SK-N-MC (cell line): ENCODE measurements around the gene ELOVL7.
"Not testable (repeated sequence)": the region's sequence is repeated elsewhere in the genome, so short reads cannot be mapped to it uniquely, and the experiment has no call there.

Experiments used
- DNase-seq: peaks from one replicate; pipeline ENCODE4 v3.0.0-alpha.2; 2011; ENCODE audit warnings: low read depth, low spot score
- H3K27ac ChIP-seq: fragments of 200-600 bp; sonication (generic); 2 replicates; pipeline ENCODE4 v1.5.1; 2016; ENCODE audit warnings: mixed run types
- H3K36me3 ChIP-seq: fragments of 200-600 bp; sonication (generic); 2 replicates; pipeline ENCODE4 v1.6.1; 2017; ENCODE audit warnings: antibody characterized with exemption, low read length, mixed read lengths; ENCODE audit not compliant: insufficient read depth
- H3K4me3 ChIP-seq: fragments of 200-600 bp; sonication (generic); 2 replicates; pipeline ENCODE4 v1.5.1; 2016
- H3K9ac ChIP-seq: fragments of 200-600 bp; sonication (generic); 2 replicates; pipeline ENCODE4 v1.8.0; 2017; ENCODE audit warnings: mixed run types, mixed read lengths; ENCODE audit not compliant: insufficient read length
- H3K9me3 ChIP-seq: fragments of 200-600 bp; sonication (generic); 2 replicates; pipeline ENCODE4 v1.6.1; 2017; ENCODE audit warnings: low read depth, mild to moderate bottlenecking, antibody characterized with exemption, low read length, moderate library complexity, mixed read lengths
- EZH2 ChIP-seq: fragments of 200-600 bp; sonication (generic); IDR thresholded peaks from one replicate; pipeline ENCODE4 v1.6.1; 2017; ENCODE audit warnings: antibody characterized with exemption
- FOXP2 ChIP-seq: optimal IDR thresholded peaks from 2 replicates; pipeline ENCODE3; 2011; ENCODE audit warnings: mild to moderate bottlenecking, moderate library complexity; ENCODE audit not compliant: insufficient read depth; ENCODE audit errors: extremely low read length, control extremely low read depth
- POLR2AphosphoS5 ChIP-seq: IDR thresholded peaks from 2 replicates; pipeline ENCODE4 v1.6.1; 2012; ENCODE audit warnings: mild to moderate bottlenecking, low read depth, low read length, borderline replicate concordance

The ELOVL7 gene

DNA sequence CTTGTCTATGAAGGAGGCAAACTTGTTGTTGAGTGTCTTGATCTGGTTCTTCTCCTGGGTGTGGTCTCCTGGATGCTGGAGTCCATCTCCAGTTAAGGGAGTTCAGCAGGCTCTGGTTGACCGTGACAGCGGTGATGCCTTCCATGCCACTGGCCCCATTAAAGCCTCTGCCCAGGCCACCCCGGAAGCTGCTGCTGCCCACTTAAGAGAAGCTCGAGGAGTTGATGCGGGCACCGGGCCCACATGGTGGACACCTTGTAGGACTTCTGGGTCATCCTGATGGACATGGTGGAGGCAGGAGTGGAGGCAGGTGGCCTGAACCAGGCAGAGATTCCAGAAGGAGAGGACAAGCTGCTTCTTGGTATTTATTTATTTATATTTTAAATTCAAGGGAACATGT lies 99.4 kb downstream of the ELOVL7 start:
- Histone ChIP-seq H3K9ac (no peak overlapping the region), H3K4me3 (no peak overlapping the region), H3K9me3 (0 out of 2 replicates have a peak, but pooled peaks cover 2% of the 10 kb centered on the region), H3K36me3 (no peaks in the 10 kb centered on the region), H3K27ac (no peak overlapping the region)
- no peak for TF ChIP-seq FOXP2
- no peak for TF ChIP-seq EZH2
- TF ChIP-seq POLR2AphosphoS5: no peak
- DNase-seq: no peak

DNA sequence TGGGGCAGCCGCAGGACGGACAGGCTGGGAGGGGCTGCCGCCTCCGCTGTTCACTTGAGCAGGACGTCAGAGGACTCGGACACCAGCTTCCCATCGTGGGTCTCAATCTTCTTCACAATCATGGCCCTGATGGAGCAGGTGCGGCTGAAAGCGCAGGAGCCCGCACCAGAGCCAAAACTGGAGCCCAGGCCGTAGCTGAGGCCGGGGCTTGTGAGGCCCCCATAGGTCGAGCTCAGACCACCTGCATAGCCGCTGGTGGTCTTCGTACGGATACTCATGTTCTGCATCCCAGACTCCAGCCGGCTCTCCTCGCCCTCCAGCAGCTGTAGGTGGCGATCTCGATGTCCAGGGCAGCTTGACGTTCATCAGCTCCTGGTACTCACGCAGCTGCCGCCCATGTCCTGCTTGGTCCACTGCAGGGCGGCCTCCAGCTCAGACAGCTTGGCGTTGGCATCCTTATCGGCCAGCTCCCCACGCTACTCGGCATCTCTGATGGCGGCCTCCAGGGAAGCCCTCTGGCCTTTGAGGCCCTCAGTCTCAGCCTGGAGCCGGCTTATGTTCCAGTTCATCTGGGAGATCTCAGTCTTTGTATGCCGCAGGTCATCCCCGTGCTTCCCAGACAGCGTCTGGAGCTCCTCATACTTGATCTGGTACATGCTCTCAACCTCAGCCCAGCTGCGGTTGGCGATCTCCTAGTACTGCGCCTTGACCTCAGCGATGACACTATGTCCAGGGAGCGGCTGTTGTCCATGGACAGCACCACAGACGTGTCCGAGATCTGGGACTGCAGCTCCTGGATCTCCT lies 100.4 kb downstream of the ELOVL7 start:
- H3K36me3 ChIP-seq: no peaks in the 10 kb centered on the region
- no peak overlapping the region for H3K27ac ChIP-seq
- H3K9me3 ChIP-seq: 0 out of 2 replicates have a peak, but pooled peaks cover 2% of the 10 kb centered on the region
- DNase-seq: no peak
- H3K4me3 ChIP-seq: no peak overlapping the region
- H3K9ac ChIP-seq: no peak overlapping the region
- TF ChIP-seq FOXP2: no peak

GRCh38 chr5:60740322-60740721 lies 103.7 kb downstream of the ELOVL7 start:
- no peaks in the 10 kb centered on the region for H3K36me3 ChIP-seq
- no peak overlapping the region for H3K27ac ChIP-seq
- no peak overlapping the region for H3K4me3 ChIP-seq
- 0 out of 2 replicates have a peak, but pooled peaks cover 2% of the 10 kb centered on the region for H3K9me3 ChIP-seq
- DNase-seq: no peak
- no peak for TF ChIP-seq POLR2AphosphoS5
- TF ChIP-seq EZH2: no peak
- TF ChIP-seq FOXP2: no peak
- H3K9ac ChIP-seq: no peak overlapping the region

DNA sequence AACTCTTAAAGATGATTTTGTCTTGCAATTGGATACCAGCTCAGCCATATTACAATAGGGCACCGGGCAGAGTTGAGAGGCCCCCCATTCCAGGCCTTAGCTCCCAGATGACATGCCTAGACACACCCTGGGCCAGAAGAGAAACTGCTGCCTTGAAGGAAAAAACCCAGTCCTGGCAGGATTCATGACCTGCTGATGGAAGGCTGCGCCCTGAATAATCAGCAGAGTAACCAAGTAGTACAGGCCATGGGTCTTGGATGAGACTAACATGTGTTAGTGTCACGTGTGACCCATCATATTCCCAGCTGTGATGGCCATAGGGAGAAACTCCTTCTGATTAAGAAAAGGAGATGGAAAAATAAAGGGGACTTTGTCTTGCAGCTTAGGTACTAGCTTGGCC lies 105.1 kb downstream of the ELOVL7 start:
- TF ChIP-seq EZH2 (no peak), POLR2AphosphoS5 (no peak), FOXP2 (no peak)
- Histone ChIP-seq H3K9ac (no peak overlapping the region), H3K36me3 (no peaks in the 10 kb centered on the region), H3K9me3 (0 out of 2 replicates have a peak, but pooled peaks cover 2% of the 10 kb centered on the region), H3K27ac (no peak overlapping the region), H3K4me3 (no peak overlapping the region)
- DNase-seq: no peak

- no peak overlapping the region for H3K27ac ChIP-seq
- H3K36me3 ChIP-seq: no peaks in the 10 kb centered on the region
- 0 out of 2 replicates have a peak, but pooled peaks cover 2% of the 10 kb centered on the region for H3K9me3 ChIP-seq
- H3K4me3 ChIP-seq: no peak overlapping the region
- no peak for DNase-seq
- H3K9ac ChIP-seq: no peak overlapping the region
- TF ChIP-seq EZH2 (no peak), FOXP2 (no peak), POLR2AphosphoS5 (no peak)
Measured at GRCh38 chr5:60738461-60738860, 105.6 kb downstream of the ELOVL7 start.

- H3K27ac ChIP-seq, H3K9ac ChIP-seq, DNase-seq, H3K9me3 ChIP-seq, H3K4me3 ChIP-seq, H3K36me3 ChIP-seq: not testable (repeated sequence)
Measured at GRCh38 chr5:60730858-60731257, 113.2 kb downstream of the ELOVL7 start.

- Histone ChIP-seq H3K9me3 (no peaks in the 10 kb centered on the region), H3K27ac (no peak overlapping the region), H3K4me3 (no peak overlapping the region), H3K9ac (no peak overlapping the region), H3K36me3 (no peaks in the 10 kb centered on the region)
- TF ChIP-seq POLR2AphosphoS5 (no peak), FOXP2 (no peak), EZH2 (no peak)
- no peak for DNase-seq
Measured at GRCh38 chr5:60727033-60727679, 116.9 kb downstream of the ELOVL7 start.

GRCh38 chr5:60724126-60724525 lies 119.9 kb downstream of the ELOVL7 start:
- H3K36me3 ChIP-seq: no peaks in the 10 kb centered on the region
- TF ChIP-seq EZH2 (no peak), FOXP2 (no peak), POLR2AphosphoS5 (no peak)
- H3K27ac ChIP-seq: no peak overlapping the region
- no peaks in the 10 kb centered on the region for H3K9me3 ChIP-seq
- DNase-seq: no peak
- H3K4me3 ChIP-seq: no peak overlapping the region
- H3K9ac ChIP-seq: no peak overlapping the region
